G401 (cell line): Measurements from ENCODE around the gene DDI1. TPM values are rescaled to one million over a fixed set of nuclear protein-coding genes. Genes with fewer than 3 reads are reported as not detected.

Experiments
- DNase-seq: peaks from one replicate; pipeline ENCODE4 v3.0.0-alpha.2; 2015; ENCODE audit warnings: low spot score
- in situ Hi-C: cut with HindIII; loops from 2 replicates; pipeline ENCODE4 v1.10.0; 2016; ENCODE audit warnings: low sequenced_read_pairs, mixed read lengths
- total RNA-seq: library from RNA; depleted of rRNA; stranded (reverse); fragments of >200 nt; shearing (Covaris generic); gene quantifications from 2 replicates; pipeline ENCODE4 v1.2.3, GENCODE V29; 2014; rRNA removed

DDI1 gene
- total RNA-seq, 1 experiment from 2014 or later: not detected

DNA sequence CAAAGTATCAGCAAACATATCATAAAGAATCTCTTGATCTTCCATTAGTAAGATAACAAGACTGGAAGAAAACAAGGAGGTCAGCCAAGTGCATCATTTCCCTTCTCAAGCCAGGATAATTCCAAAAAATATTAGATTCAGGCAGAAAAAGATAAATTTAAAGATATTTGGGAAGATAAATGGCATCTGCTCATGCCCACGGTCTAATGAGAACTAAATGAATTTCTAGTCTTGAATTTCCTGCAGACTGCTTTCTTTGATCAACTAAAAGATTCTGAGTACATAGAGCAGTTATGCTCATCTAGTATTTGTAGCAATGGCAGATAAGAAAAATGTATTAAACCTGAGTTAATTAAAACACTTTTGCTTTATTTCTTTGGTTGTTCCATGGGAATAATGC, 31.1 kb downstream of the DDI1 start:
- in situ Hi-C loops: no loop called here

DNA sequence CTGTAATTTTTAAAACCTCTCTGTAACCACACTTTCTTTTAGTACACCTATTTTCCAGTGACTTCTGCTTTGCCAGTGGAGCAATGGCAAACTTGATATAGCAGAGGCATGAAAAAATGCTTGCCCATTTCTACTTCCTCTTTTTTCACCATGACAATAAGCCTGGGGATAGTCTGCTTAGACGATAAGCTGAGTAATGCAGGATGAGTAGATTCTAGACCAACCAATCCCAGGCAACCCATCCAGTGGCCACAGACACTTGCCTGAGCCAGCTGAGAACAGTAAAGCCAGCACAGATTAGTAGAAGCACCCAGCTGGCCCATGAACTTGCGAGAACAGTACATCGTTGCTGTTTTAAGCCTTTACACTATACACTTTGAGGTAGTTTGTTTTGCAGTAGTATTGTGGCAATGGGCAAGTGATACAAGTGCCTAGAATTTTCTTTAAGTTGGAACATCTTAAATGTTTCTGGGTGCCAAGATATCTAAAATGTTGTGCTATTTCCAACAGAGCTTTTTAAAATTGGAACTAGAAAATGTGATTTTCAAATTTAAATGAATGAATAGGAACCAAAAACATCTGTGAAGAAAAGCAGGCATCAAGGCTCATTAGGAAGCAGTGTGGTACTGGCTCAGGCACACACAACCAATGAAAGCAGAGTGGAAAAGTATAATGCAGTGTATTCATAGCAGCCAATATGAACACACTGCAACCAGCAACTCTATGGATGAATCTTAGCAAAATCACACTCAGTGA, 37.7 kb downstream of the DDI1 start:
- no peak for DNase-seq
- in situ Hi-C loops: no loop called here

More for the DNA sequence above, 31.1 kb downstream of the DDI1 start:
- no peak for DNase-seq

DNA sequence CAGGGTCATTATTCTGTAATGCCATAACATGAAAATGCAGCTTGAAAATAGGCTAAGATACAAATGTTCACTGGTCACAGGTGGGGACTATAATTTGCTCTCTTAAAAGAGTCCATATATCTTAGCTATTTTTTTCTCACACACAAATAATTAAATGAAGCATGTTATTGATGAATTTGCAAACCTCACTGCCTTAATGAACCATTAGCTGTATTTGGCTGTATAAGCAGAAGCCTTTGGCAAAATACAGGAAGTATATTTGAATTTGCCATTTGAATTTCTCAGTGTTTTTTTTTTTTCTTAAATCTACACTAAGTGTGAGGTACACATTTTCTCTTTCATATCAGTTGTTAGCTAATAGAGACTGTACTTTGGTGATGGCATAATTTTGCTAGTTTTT, 38.7 kb downstream of the DDI1 start:
- in situ Hi-C loops: no loop called here
- DNase-seq: no peak

DNA sequence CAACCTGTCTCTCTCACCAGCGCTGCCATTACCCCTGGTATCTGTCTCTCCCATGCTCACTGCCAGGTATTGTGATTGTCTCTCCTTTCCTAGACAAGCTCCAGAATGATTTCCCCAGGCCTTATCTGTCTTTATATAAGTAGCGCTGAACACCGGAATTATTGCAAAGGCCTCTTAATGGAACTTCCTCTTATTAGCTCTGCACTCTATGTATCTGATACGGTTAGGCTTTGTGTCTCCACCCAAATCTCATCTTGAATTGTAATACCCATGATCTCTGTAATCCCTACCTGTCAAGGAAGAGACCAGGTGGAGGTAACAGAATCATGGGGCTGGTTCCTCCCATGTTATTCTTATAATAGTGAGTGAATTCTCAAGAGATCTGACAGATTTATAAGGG, 39.3 kb downstream of the DDI1 start:
- no peak for DNase-seq
- in situ Hi-C loops: no loop called here

DNA sequence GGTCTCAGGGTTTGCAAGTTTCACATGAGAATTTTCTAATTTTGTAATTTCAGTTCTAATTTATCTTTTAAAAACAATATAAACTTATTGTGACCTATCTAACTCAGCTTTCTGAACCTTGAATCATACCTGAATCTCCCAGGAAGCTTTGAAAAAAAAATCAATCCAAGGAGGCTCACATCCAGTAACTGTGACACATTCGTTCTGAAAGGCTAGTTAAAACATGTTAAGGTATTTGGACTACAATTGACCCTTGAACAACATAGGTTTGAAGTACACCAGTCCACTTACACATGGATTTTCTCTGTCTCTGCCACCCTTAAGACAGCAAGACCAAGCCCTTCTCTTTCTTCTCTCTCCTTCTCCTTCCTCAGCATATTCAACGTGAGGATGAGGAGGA, 40.0 kb downstream of the DDI1 start:
- no peak for DNase-seq
- in situ Hi-C loops: no loop called here

DNA sequence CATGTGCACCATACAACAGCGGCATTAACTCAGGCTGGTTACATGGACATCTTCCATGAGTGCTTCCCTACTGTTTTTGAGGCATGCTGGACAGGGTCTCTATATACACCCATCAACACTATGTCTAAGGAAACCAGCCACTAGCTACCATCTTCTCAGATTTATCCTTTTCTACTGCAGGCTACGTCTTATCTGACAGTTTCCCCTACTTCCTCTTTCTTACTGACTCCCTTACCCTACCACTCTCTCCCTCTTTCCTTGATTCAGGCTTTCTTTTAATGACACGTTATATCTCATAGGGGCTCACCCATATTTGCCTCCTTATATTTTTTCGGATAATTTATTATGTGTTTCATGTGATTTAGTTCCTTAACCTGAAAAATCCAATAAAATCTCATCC, 41.8 kb downstream of the DDI1 start:
- in situ Hi-C loops: no loop called here

DNA sequence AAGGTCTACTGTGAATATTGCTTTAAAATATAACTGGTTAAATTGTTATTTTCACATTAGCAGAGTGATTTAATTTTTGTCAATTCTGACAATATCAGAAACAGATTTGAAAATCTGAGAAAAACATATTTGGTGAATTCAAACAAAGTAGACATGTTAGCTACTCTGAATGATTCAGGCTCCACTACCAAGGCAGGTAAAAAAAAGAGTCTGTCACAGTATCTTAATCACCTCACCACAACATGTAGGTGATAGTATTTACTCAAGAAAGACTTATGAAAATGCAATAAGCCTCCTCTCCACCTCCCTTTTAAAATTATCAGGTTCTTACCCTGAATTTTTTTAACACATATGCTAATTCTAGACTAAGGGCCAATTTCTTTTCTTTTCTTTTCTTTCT, 42.6 kb downstream of the DDI1 start:
- in situ Hi-C loops: no loop called here
- DNase-seq: no peak

More for the DNA sequence above, 41.8 kb downstream of the DDI1 start:
- DNase-seq: no peak

DNA sequence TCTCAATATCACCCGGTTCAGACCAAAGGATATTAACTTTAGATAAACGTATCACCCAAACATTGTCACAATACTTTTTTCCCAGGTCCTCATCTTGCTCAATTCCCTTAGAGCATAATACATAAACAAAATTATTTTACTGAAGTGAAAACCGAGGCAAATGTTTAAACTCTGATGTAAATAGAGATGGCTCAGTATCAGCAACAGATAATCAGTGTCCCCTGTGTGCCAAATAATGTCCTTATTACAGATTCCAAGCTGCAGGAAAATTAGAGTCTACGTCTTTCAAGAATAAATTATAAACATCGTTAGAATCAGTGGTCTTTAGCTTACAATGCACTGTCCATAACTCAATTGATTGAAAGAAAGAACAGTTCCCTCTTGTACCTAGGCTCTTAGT, 50.2 kb downstream of the DDI1 start:
- no peak for DNase-seq
- in situ Hi-C loops: no loop called here

Other genes starting within 250 kb of the DDI1 start
- gene PDGFD, start 127.5 kb downstream of the DDI1 start, total RNA-seq: 5.7 and 8.8 TPM in 2 replicates